Ectodermal cell (in vitro differentiated cells): ENCODE results near the gene POLDIP2. TPM values are rescaled to one million over a fixed set of nuclear protein-coding genes. Genes with fewer than 3 reads are reported as not detected.

Experiments
- H3K27ac ChIP-seq: 2 replicates; pipeline ENCODE4 v1.7.0; 2013; ENCODE audit warnings: mild to moderate bottlenecking, low read depth, low read length; ENCODE audit not compliant: insufficient read depth, poor library complexity, severe bottlenecking
- H3K27me3 ChIP-seq: 2 replicates; pipeline ENCODE4 v1.7.0; 2013; ENCODE audit warnings: mild to moderate bottlenecking, low read length; ENCODE audit not compliant: insufficient read depth, control insufficient read depth, poor library complexity, severe bottlenecking
- H3K36me3 ChIP-seq: one replicate; pipeline ENCODE4 v1.7.0; 2013; ENCODE audit warnings: low read length; ENCODE audit not compliant: control insufficient read depth, insufficient read depth
- H3K4me1 ChIP-seq: one replicate; pipeline ENCODE4 v1.7.0; 2013; ENCODE audit warnings: low read length; ENCODE audit not compliant: control insufficient read depth, insufficient read depth
- H3K4me3 ChIP-seq: 2 replicates; pipeline ENCODE4 v1.7.0; 2013; ENCODE audit warnings: low read depth, low read length, control low read depth; ENCODE audit not compliant: insufficient read depth
- H3K9me3 ChIP-seq: 2 replicates; pipeline ENCODE4 v1.7.0; 2013; ENCODE audit warnings: mild to moderate bottlenecking, low read length, moderate library complexity; ENCODE audit not compliant: control insufficient read depth
- WGBS, 2 experiments: methylation state at CpG; one replicate each; pipeline ENCODE4 v1.1.7; 2013; ENCODE audit warnings: missing lambda C conversion rate in 2 of 2; 5-methylcytosine and 5-hydroxymethylcytosine counted together
- polyA plus RNA-seq, 4 experiments: library from polyadenylated mRNA; stranded (reverse); fragments of 50-300 nt; gene quantifications; one replicate each; pipeline ENCODE4 v1.2.3, GENCODE V29; 2013

Gene POLDIP2, protein sequence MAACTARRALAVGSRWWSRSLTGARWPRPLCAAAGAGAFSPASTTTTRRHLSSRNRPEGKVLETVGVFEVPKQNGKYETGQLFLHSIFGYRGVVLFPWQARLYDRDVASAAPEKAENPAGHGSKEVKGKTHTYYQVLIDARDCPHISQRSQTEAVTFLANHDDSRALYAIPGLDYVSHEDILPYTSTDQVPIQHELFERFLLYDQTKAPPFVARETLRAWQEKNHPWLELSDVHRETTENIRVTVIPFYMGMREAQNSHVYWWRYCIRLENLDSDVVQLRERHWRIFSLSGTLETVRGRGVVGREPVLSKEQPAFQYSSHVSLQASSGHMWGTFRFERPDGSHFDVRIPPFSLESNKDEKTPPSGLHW
- polyA plus RNA-seq (2013, experiment 1 of 4), result 68.8 TPM
- 73.8 TPM for polyA plus RNA-seq (2013, experiment 2 of 4)
- 50.7 TPM for polyA plus RNA-seq (2013, experiment 3 of 4)
- 61.0 TPM for polyA plus RNA-seq (2013, experiment 4 of 4)

GRCh38 chr17:28357061-28357900 is at the start of gene POLDIP2:
Gene POLDIP2, minus strand, starts transcription at chr17:28357527. Its CDS starts 79 bp downstream, at chr17:28357448.
- H3K9me3 ChIP-seq, result no peaks in the 10 kb centered on the region
- H3K27ac ChIP-seq, result peak within 1 kb of the TSS; percentile 38
- H3K36me3 ChIP-seq, result peaks cover 24% of the 10 kb centered on the region
- no peaks in the 10 kb centered on the region for H3K27me3 ChIP-seq
- peak within 1 kb of the TSS; percentile 83 for H3K4me3 ChIP-seq
- 0 to 1% methylated on average over 80 of the region's 80 CpGs for WGBS, 2 experiments
- peaks cover 7% of the 10 kb centered on the region for H3K4me1 ChIP-seq

- no peak overlapping the region for H3K4me3 ChIP-seq
- 37 to 41% methylated on average over 9 of the region's 9 CpGs for WGBS, 2 experiments
- no peak overlapping the region for H3K27ac ChIP-seq
- H3K36me3 ChIP-seq, result no peaks in the 10 kb centered on the region
- H3K9me3 ChIP-seq, result no peaks in the 10 kb centered on the region
- peaks cover 10% of the 10 kb centered on the region for H3K4me1 ChIP-seq
- H3K27me3 ChIP-seq, result peaks cover 57% of the 10 kb centered on the region
These were observed 49.1 kb upstream of the POLDIP2 start for GRCh38 chr17:28406473-28406814.

GRCh38 chr17:28405632-28406472 is 48.5 kb upstream of the POLDIP2 start, which contains the start of gene SLC46A1:
Gene SLC46A1, minus strand, starts transcription at chr17:28406212. Its CDS starts 98 bp downstream, at chr17:28406114.
- peak within 1 kb of the TSS; percentile 50 for H3K4me3 ChIP-seq
- H3K9me3 ChIP-seq, result no peaks in the 10 kb centered on the region
- H3K27me3 ChIP-seq, result peaks cover 63% of the 10 kb centered on the region
- H3K36me3 ChIP-seq, result no peaks in the 10 kb centered on the region
- no peak within 1 kb of the TSS for H3K27ac ChIP-seq
- whole genome bisulfite sequencing, 2 experiments, result 1 to 2% methylated on average over 70 of the region's 70 CpGs
- peaks cover 10% of the 10 kb centered on the region for H3K4me1 ChIP-seq

GRCh38 chr17:28404812-28405570 is 47.7 kb upstream of the POLDIP2 start:
- Histone ChIP-seq H3K27ac (no peak overlapping the region), H3K4me3 (peak overlapping the region; percentile 50), H3K9me3 (no peaks in the 10 kb centered on the region), H3K27me3 (peaks cover 70% of the 10 kb centered on the region), H3K36me3 (no peaks in the 10 kb centered on the region), H3K4me1 (peaks cover 10% of the 10 kb centered on the region)
- 55 to 56% methylated on average over 33 of the region's 33 CpGs for WGBS, 2 experiments

DNA sequence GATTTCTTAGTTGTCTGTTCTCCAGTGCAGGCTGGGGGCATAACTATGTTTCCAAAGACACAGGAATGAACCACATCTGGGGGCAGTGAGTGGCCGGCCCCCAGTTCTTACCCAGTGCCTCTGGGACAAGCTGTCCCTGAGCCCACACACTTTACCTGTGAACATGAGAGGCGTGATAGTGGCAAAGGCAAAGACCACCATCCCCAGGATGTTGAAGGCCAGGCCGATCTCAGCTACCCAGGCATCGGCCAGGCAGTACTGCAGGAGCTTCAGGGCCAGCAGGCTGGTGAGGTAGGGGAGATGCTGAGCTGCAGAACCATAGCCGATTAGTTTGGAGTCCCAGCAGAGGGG is 47.1 kb upstream of the POLDIP2 start:
- Histone ChIP-seq H3K4me3 (no peak overlapping the region), H3K27ac (no peak overlapping the region), H3K27me3 (peaks cover 73% of the 10 kb centered on the region), H3K9me3 (no peaks in the 10 kb centered on the region), H3K36me3 (no peaks in the 10 kb centered on the region), H3K4me1 (peaks cover 10% of the 10 kb centered on the region)
- 92 to 96% methylated on average over 5 of the region's 5 CpGs for WGBS, 2 experiments

GRCh38 chr17:28404007-28404406 is 46.7 kb upstream of the POLDIP2 start:
- H3K4me1 ChIP-seq, result peaks cover 10% of the 10 kb centered on the region
- no peaks in the 10 kb centered on the region for H3K36me3 ChIP-seq
- 95% methylated on average over 2 of the region's 2 CpGs for whole genome bisulfite sequencing, 2 experiments
- H3K9me3 ChIP-seq, result no peaks in the 10 kb centered on the region
- no peak overlapping the region for H3K4me3 ChIP-seq
- H3K27me3 ChIP-seq, result peaks cover 73% of the 10 kb centered on the region
- H3K27ac ChIP-seq, result no peak overlapping the region

- Histone ChIP-seq H3K4me1 (peaks cover 4% of the 10 kb centered on the region), H3K36me3 (no peaks in the 10 kb centered on the region), H3K27ac (no peak overlapping the region), H3K4me3 (no peak overlapping the region), H3K9me3 (no peaks in the 10 kb centered on the region), H3K27me3 (peaks cover 73% of the 10 kb centered on the region)
- 72 to 75% methylated on average over 6 of the region's 6 CpGs for WGBS, 2 experiments
These were observed 45.5 kb upstream of the POLDIP2 start for GRCh38 chr17:28402844-28403243.

DNA sequence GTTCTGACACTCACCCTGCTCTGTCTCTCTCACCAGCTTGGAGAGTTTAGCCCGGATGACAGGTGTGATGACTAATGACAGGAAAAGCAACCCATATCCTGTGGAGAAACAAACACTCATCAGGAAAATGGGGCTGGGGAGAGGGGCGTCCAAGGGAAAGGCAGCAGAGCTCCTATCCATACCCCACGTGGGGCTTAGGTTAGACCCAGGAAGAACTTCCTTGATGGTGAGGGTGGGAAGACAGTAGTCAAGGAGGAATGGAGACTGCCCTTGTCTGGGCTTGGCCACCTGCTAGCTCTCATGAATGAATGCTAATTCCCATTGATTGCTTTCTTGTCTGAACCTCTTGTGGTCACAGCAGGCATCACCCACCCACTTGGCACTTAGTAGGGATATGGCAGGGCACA is 44.9 kb upstream of the POLDIP2 start:
- H3K27me3 ChIP-seq, result peaks cover 73% of the 10 kb centered on the region
- WGBS, 2 experiments, result 2 to 18% methylated on average over 3 of the region's 3 CpGs
- no peak overlapping the region for H3K27ac ChIP-seq
- no peaks in the 10 kb centered on the region for H3K36me3 ChIP-seq
- H3K9me3 ChIP-seq, result no peaks in the 10 kb centered on the region
- H3K4me1 ChIP-seq, result peaks cover under 1% of the 10 kb centered on the region
- no peak overlapping the region for H3K4me3 ChIP-seq

GRCh38 chr17:28399808-28400207 is 42.5 kb upstream of the POLDIP2 start:
- 95% methylated on average over 4 of the region's 4 CpGs for WGBS, 2 experiments

More at GRCh38 chr17:28399808-28400207, 42.5 kb upstream of the POLDIP2 start:
- H3K36me3 ChIP-seq, result no peaks in the 10 kb centered on the region
- H3K4me3 ChIP-seq, result no peak overlapping the region
- no peak overlapping the region for H3K27ac ChIP-seq
- H3K27me3 ChIP-seq, result peaks cover 49% of the 10 kb centered on the region
- H3K4me1 ChIP-seq, result peaks cover 4% of the 10 kb centered on the region
- no peaks in the 10 kb centered on the region for H3K9me3 ChIP-seq
